ENCODE measurements around the gene ANO2. TPM values are rescaled to one million over a fixed set of nuclear protein-coding genes. Genes with fewer than 3 reads are reported as not detected.

Gene ANO2
- total and polyA plus RNA-seq, 2 experiments from 2014 or later, result 2.3 to 4.6 TPM

DNA sequence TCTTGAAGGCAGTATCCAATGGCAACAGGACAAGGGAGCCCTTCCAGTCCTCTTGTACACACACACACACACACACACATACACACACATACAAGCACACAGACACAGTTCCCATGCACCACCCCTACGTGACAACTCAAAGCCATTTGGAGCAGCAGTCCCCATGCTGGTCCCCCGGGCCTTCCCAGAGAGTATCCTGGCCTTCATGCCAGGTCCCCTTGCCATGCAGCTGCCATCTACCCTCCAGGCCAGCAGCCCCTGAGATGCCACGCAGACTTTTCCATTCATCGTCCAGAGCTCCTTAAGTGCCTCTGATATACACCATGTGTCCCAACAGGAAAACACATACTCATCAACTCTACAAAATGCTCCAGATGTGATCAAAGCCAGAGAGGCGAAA is 159.5 kb downstream of the ANO2 start:
- H3K4me1 ChIP-seq (ENCODE audit: insufficient read depth), result no peaks in the 10 kb centered on the region
- no peaks in the 10 kb centered on the region for H3K36me3 ChIP-seq (ENCODE audit: insufficient read depth)
- H3K27me3 Mint-ChIP-seq (ENCODE audit: insufficient read depth, low read depth, poor library complexity), result peaks cover 2% of the 10 kb centered on the region
- H4K20me1 ChIP-seq (replicated peaks; ENCODE audit: insufficient read depth), result no peaks in the 10 kb centered on the region
- H2AFZ ChIP-seq, result no peak overlapping the region
- H3K27ac ChIP-seq (ENCODE audit: low read depth), result no peak overlapping the region
- ATAC-seq, result no peak
- no peaks in the 10 kb centered on the region for H3K9me2 ChIP-seq (ENCODE audit: insufficient read depth)
- no peak overlapping the region for H3K27ac Mint-ChIP-seq
- H3K27me3 ChIP-seq (ENCODE audit: insufficient read depth), result no peaks in the 10 kb centered on the region
- no peaks in the 10 kb centered on the region for H3K36me3 Mint-ChIP-seq (ENCODE audit: low read depth)
- TF ChIP-seq JUNB (IDR thresholded peaks at IDR 0.05; ENCODE audit: unreplicated experiment) (no peak), POLR2AphosphoS5 (IDR thresholded peaks at IDR 0.05; ENCODE audit: low read depth) (no peak), EZH2phosphoT487 (IDR thresholded peaks at IDR 0.05; ENCODE audit: unreplicated experiment) (no peak), CREB1 (CRISPR knock-in tag; IDR thresholded peaks at IDR 0.05; ENCODE audit: low read depth) (no peak), NANOG (IDR thresholded peaks at IDR 0.05; ENCODE audit: borderline replicate concordance) (no peak), STAT1 (IDR thresholded peaks at IDR 0.05; ENCODE audit: unreplicated experiment) (no peak), EZH2 (IDR thresholded peaks at IDR 0.05; ENCODE audit: low read depth, unreplicated experiment) (no peak), ZNF331 (CRISPR knock-in tag; IDR thresholded peaks at IDR 0.05; ENCODE audit: low read depth) (no peak), ZNF114 (CRISPR knock-in tag; IDR thresholded peaks at IDR 0.05) (no peak)
- TF ChIP-seq, protein P1, sequence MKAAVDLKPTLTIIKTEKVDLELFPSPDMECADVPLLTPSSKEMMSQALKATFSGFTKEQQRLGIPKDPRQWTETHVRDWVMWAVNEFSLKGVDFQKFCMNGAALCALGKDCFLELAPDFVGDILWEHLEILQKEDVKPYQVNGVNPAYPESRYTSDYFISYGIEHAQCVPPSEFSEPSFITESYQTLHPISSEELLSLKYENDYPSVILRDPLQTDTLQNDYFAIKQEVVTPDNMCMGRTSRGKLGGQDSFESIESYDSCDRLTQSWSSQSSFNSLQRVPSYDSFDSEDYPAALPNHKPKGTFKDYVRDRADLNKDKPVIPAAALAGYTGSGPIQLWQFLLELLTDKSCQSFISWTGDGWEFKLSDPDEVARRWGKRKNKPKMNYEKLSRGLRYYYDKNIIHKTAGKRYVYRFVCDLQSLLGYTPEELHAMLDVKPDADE (IDR thresholded peaks at IDR 0.05), result no peak
- TF ChIP-seq, protein P2, sequence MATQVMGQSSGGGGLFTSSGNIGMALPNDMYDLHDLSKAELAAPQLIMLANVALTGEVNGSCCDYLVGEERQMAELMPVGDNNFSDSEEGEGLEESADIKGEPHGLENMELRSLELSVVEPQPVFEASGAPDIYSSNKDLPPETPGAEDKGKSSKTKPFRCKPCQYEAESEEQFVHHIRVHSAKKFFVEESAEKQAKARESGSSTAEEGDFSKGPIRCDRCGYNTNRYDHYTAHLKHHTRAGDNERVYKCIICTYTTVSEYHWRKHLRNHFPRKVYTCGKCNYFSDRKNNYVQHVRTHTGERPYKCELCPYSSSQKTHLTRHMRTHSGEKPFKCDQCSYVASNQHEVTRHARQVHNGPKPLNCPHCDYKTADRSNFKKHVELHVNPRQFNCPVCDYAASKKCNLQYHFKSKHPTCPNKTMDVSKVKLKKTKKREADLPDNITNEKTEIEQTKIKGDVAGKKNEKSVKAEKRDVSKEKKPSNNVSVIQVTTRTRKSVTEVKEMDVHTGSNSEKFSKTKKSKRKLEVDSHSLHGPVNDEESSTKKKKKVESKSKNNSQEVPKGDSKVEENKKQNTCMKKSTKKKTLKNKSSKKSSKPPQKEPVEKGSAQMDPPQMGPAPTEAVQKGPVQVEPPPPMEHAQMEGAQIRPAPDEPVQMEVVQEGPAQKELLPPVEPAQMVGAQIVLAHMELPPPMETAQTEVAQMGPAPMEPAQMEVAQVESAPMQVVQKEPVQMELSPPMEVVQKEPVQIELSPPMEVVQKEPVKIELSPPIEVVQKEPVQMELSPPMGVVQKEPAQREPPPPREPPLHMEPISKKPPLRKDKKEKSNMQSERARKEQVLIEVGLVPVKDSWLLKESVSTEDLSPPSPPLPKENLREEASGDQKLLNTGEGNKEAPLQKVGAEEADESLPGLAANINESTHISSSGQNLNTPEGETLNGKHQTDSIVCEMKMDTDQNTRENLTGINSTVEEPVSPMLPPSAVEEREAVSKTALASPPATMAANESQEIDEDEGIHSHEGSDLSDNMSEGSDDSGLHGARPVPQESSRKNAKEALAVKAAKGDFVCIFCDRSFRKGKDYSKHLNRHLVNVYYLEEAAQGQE (IDR thresholded peaks at IDR 0.05; ENCODE audit: unreplicated experiment), result no peak
- TF ChIP-seq, protein P3, sequence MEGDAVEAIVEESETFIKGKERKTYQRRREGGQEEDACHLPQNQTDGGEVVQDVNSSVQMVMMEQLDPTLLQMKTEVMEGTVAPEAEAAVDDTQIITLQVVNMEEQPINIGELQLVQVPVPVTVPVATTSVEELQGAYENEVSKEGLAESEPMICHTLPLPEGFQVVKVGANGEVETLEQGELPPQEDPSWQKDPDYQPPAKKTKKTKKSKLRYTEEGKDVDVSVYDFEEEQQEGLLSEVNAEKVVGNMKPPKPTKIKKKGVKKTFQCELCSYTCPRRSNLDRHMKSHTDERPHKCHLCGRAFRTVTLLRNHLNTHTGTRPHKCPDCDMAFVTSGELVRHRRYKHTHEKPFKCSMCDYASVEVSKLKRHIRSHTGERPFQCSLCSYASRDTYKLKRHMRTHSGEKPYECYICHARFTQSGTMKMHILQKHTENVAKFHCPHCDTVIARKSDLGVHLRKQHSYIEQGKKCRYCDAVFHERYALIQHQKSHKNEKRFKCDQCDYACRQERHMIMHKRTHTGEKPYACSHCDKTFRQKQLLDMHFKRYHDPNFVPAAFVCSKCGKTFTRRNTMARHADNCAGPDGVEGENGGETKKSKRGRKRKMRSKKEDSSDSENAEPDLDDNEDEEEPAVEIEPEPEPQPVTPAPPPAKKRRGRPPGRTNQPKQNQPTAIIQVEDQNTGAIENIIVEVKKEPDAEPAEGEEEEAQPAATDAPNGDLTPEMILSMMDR (conservative IDR thresholded peaks at IDR 0.05; ENCODE audit: low read depth in 2 of 2), result no peak
- TF ChIP-seq, protein P4, sequence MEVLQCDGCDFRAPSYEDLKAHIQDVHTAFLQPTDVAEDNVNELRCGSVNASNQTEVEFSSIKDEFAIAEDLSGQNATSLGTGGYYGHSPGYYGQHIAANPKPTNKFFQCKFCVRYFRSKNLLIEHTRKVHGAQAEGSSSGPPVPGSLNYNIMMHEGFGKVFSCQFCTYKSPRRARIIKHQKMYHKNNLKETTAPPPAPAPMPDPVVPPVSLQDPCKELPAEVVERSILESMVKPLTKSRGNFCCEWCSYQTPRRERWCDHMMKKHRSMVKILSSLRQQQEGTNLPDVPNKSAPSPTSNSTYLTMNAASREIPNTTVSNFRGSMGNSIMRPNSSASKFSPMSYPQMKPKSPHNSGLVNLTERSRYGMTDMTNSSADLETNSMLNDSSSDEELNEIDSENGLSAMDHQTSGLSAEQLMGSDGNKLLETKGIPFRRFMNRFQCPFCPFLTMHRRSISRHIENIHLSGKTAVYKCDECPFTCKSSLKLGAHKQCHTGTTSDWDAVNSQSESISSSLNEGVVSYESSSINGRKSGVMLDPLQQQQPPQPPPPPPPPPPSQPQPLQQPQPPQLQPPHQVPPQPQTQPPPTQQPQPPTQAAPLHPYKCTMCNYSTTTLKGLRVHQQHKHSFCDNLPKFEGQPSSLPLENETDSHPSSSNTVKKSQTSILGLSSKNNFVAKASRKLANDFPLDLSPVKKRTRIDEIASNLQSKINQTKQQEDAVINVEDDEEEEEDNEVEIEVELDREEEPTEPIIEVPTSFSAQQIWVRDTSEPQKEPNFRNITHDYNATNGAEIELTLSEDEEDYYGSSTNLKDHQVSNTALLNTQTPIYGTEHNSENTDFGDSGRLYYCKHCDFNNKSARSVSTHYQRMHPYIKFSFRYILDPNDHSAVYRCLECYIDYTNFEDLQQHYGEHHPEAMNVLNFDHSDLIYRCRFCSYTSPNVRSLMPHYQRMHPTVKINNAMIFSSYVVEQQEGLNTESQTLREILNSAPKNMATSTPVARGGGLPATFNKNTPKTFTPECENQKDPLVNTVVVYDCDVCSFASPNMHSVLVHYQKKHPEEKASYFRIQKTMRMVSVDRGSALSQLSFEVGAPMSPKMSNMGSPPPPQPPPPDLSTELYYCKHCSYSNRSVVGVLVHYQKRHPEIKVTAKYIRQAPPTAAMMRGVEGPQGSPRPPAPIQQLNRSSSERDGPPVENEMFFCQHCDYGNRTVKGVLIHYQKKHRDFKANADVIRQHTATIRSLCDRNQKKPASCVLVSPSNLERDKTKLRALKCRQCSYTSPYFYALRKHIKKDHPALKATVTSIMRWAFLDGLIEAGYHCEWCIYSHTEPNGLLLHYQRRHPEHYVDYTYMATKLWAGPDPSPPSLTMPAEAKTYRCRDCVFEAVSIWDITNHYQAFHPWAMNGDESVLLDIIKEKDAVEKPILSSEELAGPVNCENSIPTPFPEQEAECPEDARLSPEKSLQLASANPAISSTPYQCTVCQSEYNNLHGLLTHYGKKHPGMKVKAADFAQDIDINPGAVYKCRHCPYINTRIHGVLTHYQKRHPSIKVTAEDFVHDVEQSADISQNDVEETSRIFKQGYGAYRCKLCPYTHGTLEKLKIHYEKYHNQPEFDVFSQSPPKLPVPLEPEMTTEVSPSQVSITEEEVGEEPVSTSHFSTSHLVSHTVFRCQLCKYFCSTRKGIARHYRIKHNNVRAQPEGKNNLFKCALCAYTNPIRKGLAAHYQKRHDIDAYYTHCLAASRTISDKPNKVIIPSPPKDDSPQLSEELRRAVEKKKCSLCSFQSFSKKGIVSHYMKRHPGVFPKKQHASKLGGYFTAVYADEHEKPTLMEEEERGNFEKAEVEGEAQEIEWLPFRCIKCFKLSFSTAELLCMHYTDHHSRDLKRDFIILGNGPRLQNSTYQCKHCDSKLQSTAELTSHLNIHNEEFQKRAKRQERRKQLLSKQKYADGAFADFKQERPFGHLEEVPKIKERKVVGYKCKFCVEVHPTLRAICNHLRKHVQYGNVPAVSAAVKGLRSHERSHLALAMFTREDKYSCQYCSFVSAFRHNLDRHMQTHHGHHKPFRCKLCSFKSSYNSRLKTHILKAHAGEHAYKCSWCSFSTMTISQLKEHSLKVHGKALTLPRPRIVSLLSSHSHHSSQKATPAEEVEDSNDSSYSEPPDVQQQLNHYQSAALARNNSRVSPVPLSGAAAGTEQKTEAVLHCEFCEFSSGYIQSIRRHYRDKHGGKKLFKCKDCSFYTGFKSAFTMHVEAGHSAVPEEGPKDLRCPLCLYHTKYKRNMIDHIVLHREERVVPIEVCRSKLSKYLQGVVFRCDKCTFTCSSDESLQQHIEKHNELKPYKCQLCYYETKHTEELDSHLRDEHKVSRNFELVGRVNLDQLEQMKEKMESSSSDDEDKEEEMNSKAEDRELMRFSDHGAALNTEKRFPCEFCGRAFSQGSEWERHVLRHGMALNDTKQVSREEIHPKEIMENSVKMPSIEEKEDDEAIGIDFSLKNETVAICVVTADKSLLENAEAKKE (CRISPR knock-in tag; IDR thresholded peaks at IDR 0.05), result no peak
- H3K4me2 ChIP-seq, result no peak overlapping the region
- no peak for DNase-seq (ENCODE audit: low spot score)
- no peaks in the 10 kb centered on the region for H3K4me1 Mint-ChIP-seq
- H3F3A ChIP-seq (replicated peaks; ENCODE audit: low read depth), result no peaks in the 10 kb centered on the region
- no peak overlapping the region for H3K4me3 ChIP-seq
- no peaks in the 10 kb centered on the region for H3K79me2 ChIP-seq (replicated peaks; ENCODE audit: insufficient read depth)
- H3K4me3 Mint-ChIP-seq, result no peak overlapping the region
- no peaks in the 10 kb centered on the region; the same call in 2 of the 3 replicates for H3K9me3 Mint-ChIP-seq

Measured in GM23338 (cell line).